HepG2 (cell line): ENCODE data around the gene NELFB. TPM values are rescaled to one million over a fixed set of nuclear protein-coding genes. Genes with fewer than 3 reads are reported as not detected.

Experiments used
- ATAC-seq: fragments of 200-7000 bp; cut with Tn5 transposase; 3 replicates; pipeline ENCODE4 v1.9.1; 2020; ENCODE audit warnings: mild to moderate bottlenecking, moderate library complexity
- BruUV-seq: library from RNA; stranded (reverse); fragments of 400-500 nt; replicated peaks from 2 replicates; lab custom pipeline; 2021; lab: Mats Ljungman, UMichigan
- CTCF ChIA-PET: fragments of 300-600 bp; formaldehyde crosslinking; extraction: SDS; loops from one replicate; lab custom pipeline; 2021; ENCODE audit warnings: low total read pairs, inconsistent platforms, low intra/inter-chr PET ratio; lab: Yijun Ruan, JAX
- POLR2A ChIA-PET: fragments of 350-600 bp; sonication (Branson Sonifier 250); formaldehyde crosslinking; loops from one replicate; lab custom pipeline; 2020; ENCODE audit warnings: antibody characterized with exemption, inconsistent platforms; lab: Yijun Ruan, JAX
- DNase-seq: peaks from one replicate; pipeline ENCODE4 v3.0.0-alpha.2; 2015; ENCODE audit warnings: low spot score
- FAIRE-seq: peaks from 3 replicates; lab custom pipeline; 2011; peaks lifted over from hg19 to GRCh38; lab: Jason Lieb, UNC
- H2AFZ ChIP-seq: one replicate; pipeline ENCODE4 v1.6.1; 2011; ENCODE audit warnings: low read length, inconsistent platforms
- H3K27ac ChIP-seq: fragments of 300-600 bp; 3 replicates; pipeline ENCODE4 v1.8.0; 2011; ENCODE audit warnings: mixed run types, mild to moderate bottlenecking, mixed read lengths, low read length, inconsistent platforms; ENCODE audit not compliant: insufficient read depth; ENCODE audit errors: extremely low read length
- H3K27me3 ChIP-seq, 2 experiments: fragments of 200-600 bp in 1 of 2; 2 replicates in 1 of 2; 3 replicates in 1 of 2; pipeline versions ENCODE4 v1.6.0 to v1.8.0; 2011; ENCODE audit warnings: low read length in 2 of 2, mild to moderate bottlenecking in 2 of 2, moderate library complexity in 2 of 2, inconsistent platforms in 1 of 2; ENCODE audit not compliant: insufficient read depth in 2 of 2, control insufficient read depth in 1 of 2
- H3K36me3 ChIP-seq, 2 experiments: fragments of 200-600 bp in 1 of 2; replicated peaks in 1 of 2; 2 replicates in 1 of 2; 3 replicates in 1 of 2; pipeline versions ENCODE4 v1.5.1 to v1.8.0; 2011; ENCODE audit warnings: low read length in 2 of 2, inconsistent platforms in 1 of 2; ENCODE audit not compliant: insufficient read depth in 2 of 2, control insufficient read depth in 1 of 2
- H3K4me1 ChIP-seq: 2 replicates; pipeline ENCODE4 v1.5.1; 2012; ENCODE audit warnings: low read length, inconsistent platforms; ENCODE audit not compliant: insufficient read depth
- H3K4me2 ChIP-seq: 2 replicates; pipeline ENCODE4 v1.6.0; 2011; ENCODE audit warnings: low read depth, low read length, inconsistent platforms
- H3K4me3 ChIP-seq, 3 experiments: fragments of 200-600 bp in 1 of 3; sonication (generic), shearing (Covaris generic) in 1 of 3; replicated peaks in 1 of 3; 2 replicates each; pipeline ENCODE4 v1.5.1; 2011 to 2016; ENCODE audit warnings: low read length in 3 of 3, inconsistent platforms in 2 of 3, low read depth in 2 of 3, mild to moderate bottlenecking in 2 of 3, control low read depth in 1 of 3, mixed read lengths in 1 of 3; ENCODE audit not compliant: insufficient read depth in 1 of 3
- H3K79me2 ChIP-seq: one replicate; pipeline ENCODE4 v1.6.1; 2011; ENCODE audit warnings: low read length, inconsistent platforms; ENCODE audit not compliant: insufficient read depth
- H3K9ac ChIP-seq: 2 replicates; pipeline ENCODE4 v1.6.0; 2011; ENCODE audit warnings: mild to moderate bottlenecking, low read depth, low read length, inconsistent platforms; ENCODE audit not compliant: insufficient read depth
- H3K9me3 ChIP-seq: 2 replicates; pipeline ENCODE4 v1.5.1; 2012; ENCODE audit warnings: mild to moderate bottlenecking, low read length
- H4K20me1 ChIP-seq: 2 replicates; pipeline ENCODE4 v1.6.0; 2011; ENCODE audit warnings: inconsistent platforms, mild to moderate bottlenecking, low read length, moderate library complexity; ENCODE audit not compliant: insufficient read depth
- ATF5 ChIP-seq: sonication (generic); formaldehyde crosslinking; IDR thresholded peaks from 2 replicates; pipeline ENCODE4 v1.4.0; 2020; ENCODE audit warnings: mild to moderate bottlenecking, low read depth, missing genetic modification reagents
- CHD2 ChIP-seq: IDR thresholded peaks from 2 replicates; pipeline ENCODE4 v1.6.1; 2011; ENCODE audit warnings: low read depth, low read length, improper control_type of control experiment
- HNF1B ChIP-seq: sonication (generic); formaldehyde crosslinking; IDR thresholded peaks from 2 replicates; pipeline ENCODE4 v1.5.1; 2020; ENCODE audit warnings: mild to moderate bottlenecking, moderate library complexity, missing genetic modification reagents
- HOMEZ ChIP-seq: IDR thresholded peaks from 2 replicates; pipeline ENCODE4 v1.6.1; 2016; ENCODE audit warnings: low read depth
- KLF12 ChIP-seq: sonication (generic); formaldehyde crosslinking; IDR thresholded peaks from 2 replicates; pipeline ENCODE4 v1.4.0; 2020; ENCODE audit warnings: missing genetic modification reagents, borderline replicate concordance
- MED13 ChIP-seq: sonication (generic); formaldehyde crosslinking; IDR thresholded peaks from 2 replicates; pipeline ENCODE4 v1.5.0; 2020; ENCODE audit warnings: missing genetic modification reagents
- NCOA2 ChIP-seq: sonication (generic); formaldehyde crosslinking; IDR thresholded peaks from 2 replicates; pipeline ENCODE4 v1.8.0; 2022; ENCODE audit warnings: inconsistent platforms
- NCOA5 ChIP-seq: sonication (generic); formaldehyde crosslinking; IDR thresholded peaks from 2 replicates; pipeline ENCODE4 v1.4.0; 2020; ENCODE audit warnings: missing genetic modification reagents
- NR2F2 ChIP-seq: IDR thresholded peaks from 2 replicates; pipeline ENCODE4 v1.6.1; 2012; ENCODE audit warnings: low read depth, inconsistent platforms, borderline replicate concordance
- PLSCR1 ChIP-seq: sonication (generic); formaldehyde crosslinking; IDR thresholded peaks from 2 replicates; pipeline ENCODE4 v1.5.0; 2020; ENCODE audit warnings: missing genetic modification reagents, mild to moderate bottlenecking, borderline replicate concordance
- RFX1 ChIP-seq: fragments of 450-650 bp; IDR thresholded peaks from 2 replicates; pipeline ENCODE4 v1.6.1; 2017
- STAT6 ChIP-seq: sonication (generic); formaldehyde crosslinking; IDR thresholded peaks from 2 replicates; pipeline ENCODE4 v1.4.0; 2020; ENCODE audit warnings: missing genetic modification reagents, mild to moderate bottlenecking, borderline replicate concordance
- XRCC5 ChIP-seq: fragments of 200-400 bp; formaldehyde crosslinking; optimal IDR thresholded peaks from 2 replicates; pipeline ENCODE3; 2017; ENCODE audit warnings: mild to moderate bottlenecking, low read length
- ZFX ChIP-seq: sonication (generic); formaldehyde crosslinking; IDR thresholded peaks from 2 replicates; pipeline ENCODE4 v1.4.0; 2020; ENCODE audit warnings: mild to moderate bottlenecking, low read depth, missing genetic modification reagents, moderate library complexity
- ZNF678 ChIP-seq: sonication (generic); formaldehyde crosslinking; IDR thresholded peaks from 2 replicates; pipeline ENCODE4 v1.4.0; 2020; ENCODE audit warnings: mild to moderate bottlenecking, missing genetic modification reagents
- ZSCAN30 ChIP-seq: sonication (generic); formaldehyde crosslinking; IDR thresholded peaks from 2 replicates; pipeline ENCODE4 v1.5.0; 2020; ENCODE audit warnings: mild to moderate bottlenecking, missing genetic modification reagents
- WGBS: methylation state at CpG from one replicate; pipeline ENCODE4 v1.1.6; 2017; ENCODE audit warnings: low lambda C conversion rate; 5-methylcytosine and 5-hydroxymethylcytosine counted together
- in situ Hi-C: cut with HindIII; loops from 2 replicates; pipeline ENCODE4 v1.10.0; 2017; ENCODE audit warnings: low pct_unique_long_range_greater_than_20kb; ENCODE audit not compliant: extremely low pct_ligation_motif_present
- intact Hi-C: fragments of 100-400 bp; cut with micrococcal nuclease; formaldehyde crosslinking; loops from one replicate; pipeline ENCODE4 v1.10.0; 2022; ENCODE audit not compliant: unreplicated experiment
- polyA plus RNA-seq, 8 experiments: library from polyadenylated mRNA; depleted of rRNA in 3 of 8; stranded (reverse) in 7 of 8; unstranded in 1 of 8; fragments of >200 nt; fragmentation: Illumina TruSeq in 4 of 8; extraction: Trizol in 4 of 8; gene quantifications; 2 replicates each; pipeline versions ENCODE4 v1.2.1 to v1.2.3, GENCODE V29; 2011 to 2016; ENCODE audit warnings: low read depth in 4 of 8, missing spikeins in 1 of 8, mixed read lengths in 1 of 8; ENCODE audit not compliant: insufficient read depth in 1 of 8
- total RNA-seq, 5 experiments: library from RNA; depleted of rRNA; stranded (reverse); fragments of >200 nt; fragmentation: Illumina TruSeq; extraction: Trizol; gene quantifications; 2 replicates each; pipeline ENCODE4 v1.2.3, GENCODE V29; 2016; ENCODE audit warnings: low read depth in 1 of 5

Gene NELFB
- total and polyA plus RNA-seq, 2 of the 13 experiments (the other 11 are each of a cell fraction or from before 2014, with no cell fraction given): 26.5 to 45.8 TPM

- peak overlapping the region; percentile 41; the same call in 1 of the 2 replicates for H3K9ac ChIP-seq
- in situ Hi-C loops (no loop called here), intact Hi-C loops (loop anchor here (2.0 kb wide), 1 partner anchor 15 kb away; the partner anchor contains the start of gene RNF208)
- peak overlapping the region; percentile 85 for H3K4me2 ChIP-seq
- no peaks in the 10 kb centered on the region for H3K27me3 ChIP-seq
- H3K9me3 ChIP-seq: no peaks in the 10 kb centered on the region
- CTCF ChIA-PET: no interaction called here
- H3K27ac ChIP-seq: peak overlapping the region; percentile 39
- FAIRE-seq (peak; percentile 26), ATAC-seq (no peak), DNase-seq (no peak)
- peaks cover 31% of the 10 kb centered on the region for H3K79me2 ChIP-seq
- no TSS peak for BruUV-seq
- peaks cover 3 to 13% of the 10 kb centered on the region in 2 experiments; a peak in 3 of 5 replicates for H3K36me3 ChIP-seq
- POLR2A ChIA-PET: interaction anchor here (0.8 to 7.4 kb wide), 5 partner anchors 8 to 87 kb away, joined by 3 to 78 read pairs (median 5); partner anchors contain the start of genes TOR4A and TPRN
- peaks cover 59% of the 10 kb centered on the region for H3K4me1 ChIP-seq
- no peak overlapping the region for H2AFZ ChIP-seq
- peaks cover 15% of the 10 kb centered on the region for H4K20me1 ChIP-seq
- H3K4me3 ChIP-seq: peak overlapping the region in 1 of 3 experiments; percentile 37; a peak in 1 of 6 replicates
- WGBS: 96% methylated on average over 3 of the region's 13 CpGs
- no peak for TF ChIP-seq NR2F2
- TF ChIP-seq RFX1: no peak
- no peak for TF ChIP-seq ZFX (CRISPR knock-in tag)
- TF ChIP-seq KLF12 (CRISPR knock-in tag): no peak
- TF ChIP-seq PLSCR1 (CRISPR knock-in tag): no peak
- TF ChIP-seq MED13: no peak
- no peak for TF ChIP-seq NCOA2 (CRISPR knock-in tag)
- no peak for TF ChIP-seq CHD2
- TF ChIP-seq ATF5 (CRISPR knock-in tag): no peak
- peak; percentile 25 for TF ChIP-seq XRCC5
- no peak for TF ChIP-seq ZSCAN30 (CRISPR knock-in tag)
- TF ChIP-seq STAT6 (CRISPR knock-in tag): no peak
- no peak for TF ChIP-seq NCOA5 (CRISPR knock-in tag)
- TF ChIP-seq HOMEZ (CRISPR knock-in tag): no peak
- no peak for TF ChIP-seq ZNF678 (CRISPR knock-in tag)
- TF ChIP-seq HNF1B: 0 out of 2 replicates have a peak, but pooled peaks have one; percentile 18
Measured at GRCh38 chr9:137237759-137238726, 17.1 kb upstream of the NELFB start.
